SH-SY5Y (cell line): Measurements from ENCODE around the gene GRB10.

Experiments used
- GATA2 ChIP-seq: IDR thresholded peaks from 2 replicates; pipeline ENCODE4 v1.6.1; 2011; ENCODE audit warnings: mild to moderate bottlenecking, low read depth, low read length
- GATA3 ChIP-seq: IDR thresholded peaks from 2 replicates; pipeline ENCODE4 v1.6.1; 2011; ENCODE audit warnings: low read depth, mild to moderate bottlenecking, low read length, moderate library complexity

GRCh38 chr7:50633414-50633710, 149.3 kb downstream of the GRB10 start:
- TF ChIP-seq GATA2: no peak
- TF ChIP-seq GATA3: no peak
